Middle frontal gyrus (tissue), 1 donor: ENCODE measurements around the gene RCL1.

Experiments used
- DNase-seq: peaks from one replicate; pipeline ENCODE4 v3.0.0-alpha.2; 2015; ENCODE audit warnings: low spot score; ENCODE audit errors: extremely low spot score

Gene RCL1

GRCh38 chr9:4840018-4840417, 47.3 kb downstream of the RCL1 start:
- no peak for DNase-seq

GRCh38 chr9:4842213-4842612, 49.5 kb downstream of the RCL1 start:
- no peak for DNase-seq

- DNase-seq, result no peak
Observed at GRCh38 chr9:4842734-4843133, 50.0 kb downstream of the RCL1 start.

GRCh38 chr9:4844056-4844838, 51.5 kb downstream of the RCL1 start:
- DNase-seq, result no peak

GRCh38 chr9:4849369-4849768, 56.6 kb downstream of the RCL1 start:
- DNase-seq, result no peak

- DNase-seq, result no peak
Observed at GRCh38 chr9:4850603-4851310, 58.0 kb downstream of the RCL1 start.

GRCh38 chr9:4852419-4852818, 59.7 kb downstream of the RCL1 start:
- DNase-seq, result no peak

- no peak for DNase-seq
Observed at GRCh38 chr9:4854265-4854590, 61.5 kb downstream of the RCL1 start.

GRCh38 chr9:4855841-4856240, 63.1 kb downstream of the RCL1 start:
- DNase-seq, result peak; percentile 8

GRCh38 chr9:4857163-4857810, 64.5 kb downstream of the RCL1 start:
- DNase-seq, result no peak

GRCh38 chr9:4859035-4859434, 66.3 kb downstream of the RCL1 start:
- DNase-seq, result no peak

- no peak for DNase-seq
Observed at GRCh38 chr9:4860383-4860782, 67.6 kb downstream of the RCL1 start.

- no peak for DNase-seq
Observed at GRCh38 chr9:4861145-4861544, 68.4 kb downstream of the RCL1 start.

GRCh38 chr9:4861736-4862451, 69.2 kb downstream of the RCL1 start:
- DNase-seq, result no peak

GRCh38 chr9:4862506-4863250, 69.9 kb downstream of the RCL1 start:
- no peak for DNase-seq

- no peak for DNase-seq
Observed at GRCh38 chr9:4864234-4864661, 71.5 kb downstream of the RCL1 start.

- no peak for DNase-seq
Observed at GRCh38 chr9:4864698-4865097, 72.0 kb downstream of the RCL1 start.

- DNase-seq, result no peak
Observed at GRCh38 chr9:4865681-4866080, 72.9 kb downstream of the RCL1 start.

GRCh38 chr9:4866239-4866969, 73.7 kb downstream of the RCL1 start:
- DNase-seq, result no peak

GRCh38 chr9:4873066-4873465, 80.3 kb downstream of the RCL1 start:
- DNase-seq, result no peak
